22Rv1 (cell line): ENCODE data around the gene IGF2BP2.
"Not testable (repeated sequence)": the region's sequence is repeated elsewhere in the genome, so short reads cannot be mapped to it uniquely, and the experiment has no call there.

Source experiments
- H3K27ac ChIP-seq: fragments of 450-650 bp; 2 replicates; pipeline ENCODE4 v1.5.1; 2017
- CTCF ChIP-seq: fragments of 450-650 bp; IDR thresholded peaks from 2 replicates; pipeline ENCODE4 v1.5.1; 2017; ENCODE audit warnings: mild to moderate bottlenecking
- ZFX ChIP-seq: fragments of 450-650 bp; IDR thresholded peaks from 2 replicates; pipeline ENCODE4 v1.6.1; 2017; ENCODE audit warnings: antibody characterized with exemption, borderline replicate concordance

Gene IGF2BP2

GRCh38 chr3:185851046-185851445 lies 26.2 kb upstream of the IGF2BP2 start:
- H3K27ac ChIP-seq = no peak overlapping the region
- no peak for TF ChIP-seq CTCF
- TF ChIP-seq ZFX = no peak

GRCh38 chr3:185847506-185847905 lies 22.7 kb upstream of the IGF2BP2 start:
- no peak overlapping the region for H3K27ac ChIP-seq
- TF ChIP-seq ZFX = no peak
- no peak for TF ChIP-seq CTCF

- H3K27ac ChIP-seq = no peak overlapping the region
- TF ChIP-seq ZFX = no peak
- no peak for TF ChIP-seq CTCF
Measured at GRCh38 chr3:185846037-185846436, 21.2 kb upstream of the IGF2BP2 start.

- TF ChIP-seq CTCF (no peak), ZFX (no peak)
- H3K27ac ChIP-seq = no peak overlapping the region
Measured at GRCh38 chr3:185844051-185844450, 19.2 kb upstream of the IGF2BP2 start.

GRCh38 chr3:185843635-185844034 lies 18.8 kb upstream of the IGF2BP2 start:
- H3K27ac ChIP-seq = no peak overlapping the region
- TF ChIP-seq CTCF (no peak), ZFX (no peak)

GRCh38 chr3:185843126-185843525 lies 18.3 kb upstream of the IGF2BP2 start:
- no peak for TF ChIP-seq ZFX
- no peak for TF ChIP-seq CTCF
- H3K27ac ChIP-seq = no peak overlapping the region

- no peak for TF ChIP-seq ZFX
- no peak for TF ChIP-seq CTCF
- no peak overlapping the region for H3K27ac ChIP-seq
Measured at GRCh38 chr3:185842241-185842640, 17.4 kb upstream of the IGF2BP2 start.

- not testable (repeated sequence) for H3K27ac ChIP-seq
Measured at GRCh38 chr3:185838417-185838989, 13.7 kb upstream of the IGF2BP2 start.
